ENCODE results near the gene KLHDC4.
"Not testable (repeated sequence)": the region's sequence is repeated elsewhere in the genome, so short reads cannot be mapped to it uniquely, and the experiment has no call there.

Gene KLHDC4

DNA sequence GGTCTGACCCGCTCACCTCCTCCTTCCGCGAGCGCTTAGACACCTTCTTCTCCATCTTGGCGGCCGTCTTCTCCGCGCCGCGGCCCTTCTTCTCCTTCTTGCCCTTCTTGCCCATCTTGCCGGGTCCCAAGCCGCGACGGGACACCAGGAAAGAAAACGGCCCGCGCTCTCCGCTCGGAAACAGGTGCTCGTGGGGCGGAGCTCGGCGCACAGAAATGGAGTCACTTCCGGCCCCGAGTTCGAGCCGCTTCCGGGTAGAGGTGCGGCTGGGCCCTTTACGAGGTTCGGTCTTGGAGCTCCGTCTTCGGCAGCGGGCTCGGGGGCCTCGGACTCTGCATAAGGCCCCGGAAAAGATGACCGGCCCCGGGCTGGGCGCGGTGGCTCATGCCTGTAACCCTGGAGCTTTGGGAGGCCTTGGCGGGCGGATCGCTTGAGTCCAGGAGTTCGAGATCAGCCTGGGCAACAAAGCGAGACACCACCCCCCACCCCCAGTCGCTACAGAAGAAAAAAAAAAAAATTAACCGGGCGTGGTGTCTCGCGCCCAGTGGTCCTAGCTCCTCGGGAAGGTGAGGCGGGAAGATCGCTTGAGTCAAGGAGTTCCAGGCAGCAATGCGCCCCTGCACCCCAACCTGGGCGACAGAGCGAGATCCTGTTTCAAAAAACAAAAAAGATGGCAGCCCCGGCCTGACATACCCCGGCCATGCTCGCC lies at the start of gene KLHDC4:
Gene KLHDC4 (minus strand): TSS at position 211 of the 709 bp plus-strand sequence. CDS start 96 bp downstream, at position 115.
- DNase-seq (ENCODE audit: low read depth): peak; percentile 85

DNA sequence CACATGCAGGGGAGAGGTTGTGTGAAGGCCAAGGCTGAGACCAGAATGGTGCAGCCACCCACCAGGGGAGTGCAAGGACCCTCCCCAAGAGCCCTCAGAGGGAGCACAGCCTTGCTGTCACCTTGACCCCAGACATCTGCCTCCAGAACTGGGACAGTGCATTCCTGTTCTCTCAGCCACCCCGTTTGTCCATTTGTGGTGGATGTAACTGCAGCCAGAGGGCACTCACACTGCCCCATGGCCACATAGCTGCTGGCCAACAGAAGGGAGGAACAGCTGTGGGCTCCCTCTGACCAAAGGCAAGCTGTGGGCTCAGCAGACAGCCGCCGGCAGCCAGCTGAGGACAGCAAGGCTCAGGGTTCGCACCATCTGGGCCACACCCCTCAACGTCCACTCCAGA lies 49.8 kb upstream of the KLHDC4 start:
- DNase-seq (ENCODE audit: low read depth): no peak

DNA sequence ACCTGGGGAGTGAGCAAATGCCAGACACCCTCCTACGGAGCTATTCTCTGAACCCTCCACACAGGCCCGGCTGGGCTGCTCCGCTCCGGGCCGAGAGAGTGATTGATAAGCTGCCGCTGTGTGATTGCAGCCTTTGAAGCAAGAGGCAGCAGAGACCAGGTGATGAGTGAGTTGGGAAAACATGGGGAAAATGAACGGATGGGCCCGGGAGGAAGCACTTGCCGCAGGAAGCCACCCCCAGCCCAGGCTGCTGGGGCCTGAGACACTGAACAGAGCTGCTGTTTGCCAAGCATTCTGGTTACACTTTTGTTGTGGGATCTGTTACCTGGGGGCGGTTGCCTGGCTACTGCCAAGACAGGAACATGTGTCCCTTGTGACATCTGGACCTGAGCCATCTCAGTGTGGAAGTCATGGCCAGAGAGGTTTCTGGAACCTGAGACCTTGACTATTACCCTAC lies 46.4 kb upstream of the KLHDC4 start:
- DNase-seq (ENCODE audit: low read depth): no peak

DNA sequence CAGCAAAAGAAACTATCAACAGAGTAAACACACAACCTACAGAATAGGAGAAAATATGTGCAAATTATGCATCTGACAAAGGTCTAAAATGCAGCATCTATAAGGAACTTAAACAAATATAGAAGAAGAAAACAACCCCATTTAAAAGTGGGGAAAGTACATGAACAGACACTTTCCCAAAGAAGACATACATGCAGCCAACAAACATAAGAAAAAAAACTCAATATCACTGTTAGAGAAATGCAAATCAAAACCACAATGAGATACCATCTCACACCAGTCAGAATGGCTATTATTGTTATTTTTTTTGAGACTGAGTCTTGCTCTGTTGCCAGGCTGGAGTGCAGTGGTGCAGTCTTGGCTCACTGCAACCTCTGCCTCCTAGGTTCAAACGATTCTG lies 45.7 kb upstream of the KLHDC4 start:
- not testable (repeated sequence) for DNase-seq (ENCODE audit: low read depth)

DNA sequence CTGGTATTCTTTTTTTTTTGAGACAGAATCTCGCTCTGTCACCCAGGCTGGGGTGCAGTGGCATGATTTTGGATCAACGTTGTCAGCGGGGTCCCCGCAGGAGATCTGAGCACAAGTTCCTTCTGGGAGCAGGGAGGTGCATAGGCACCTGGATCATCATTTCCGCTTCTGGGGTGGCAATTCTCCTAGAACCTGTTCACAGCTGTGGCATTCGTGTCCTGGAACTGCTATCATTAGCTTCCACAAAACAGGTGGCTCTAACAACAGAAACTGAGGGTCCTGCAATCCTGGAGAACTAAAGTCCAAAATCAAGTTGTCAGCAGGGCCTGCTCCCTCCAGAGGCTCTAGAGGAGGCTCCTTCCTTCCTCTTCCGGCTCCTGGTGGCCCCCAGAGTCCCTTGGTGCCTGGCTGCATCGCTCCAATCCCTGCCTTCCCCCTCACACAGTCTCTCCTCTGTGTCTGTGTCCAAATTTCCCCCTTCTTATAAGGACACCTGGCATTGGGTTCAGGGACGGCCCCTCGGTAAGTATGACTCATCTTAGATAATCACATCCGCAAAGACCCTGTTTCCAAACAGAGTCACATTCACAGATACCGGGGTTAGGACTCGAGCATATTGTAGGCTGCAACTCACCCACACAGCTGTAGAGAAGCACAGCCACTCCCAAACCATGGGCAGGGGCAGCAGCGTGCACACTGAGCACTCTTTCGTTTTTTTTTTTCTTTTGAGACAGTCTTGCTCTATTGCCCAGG lies 43.5 kb upstream of the KLHDC4 start:
- no peak for DNase-seq (ENCODE audit: low read depth)

DNA sequence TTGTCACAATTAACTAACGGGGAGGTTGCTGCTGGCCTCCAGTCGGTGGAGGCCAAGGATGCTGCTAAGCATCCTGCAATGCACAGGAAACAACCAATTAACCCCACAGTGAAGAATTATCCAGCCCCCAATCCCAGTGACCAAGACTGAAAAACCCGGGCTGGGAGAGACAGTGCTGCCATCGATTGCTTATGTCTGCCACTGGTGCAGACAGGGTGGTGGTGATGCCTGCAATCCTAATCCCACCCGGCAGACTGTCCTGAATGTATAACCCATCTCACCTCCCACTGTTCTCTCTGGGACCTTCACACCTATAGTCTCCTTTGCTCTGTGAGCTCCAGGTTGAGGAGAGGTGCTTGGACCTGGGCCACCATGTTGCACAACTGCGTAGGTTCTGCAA lies 42.3 kb upstream of the KLHDC4 start:
- no peak for DNase-seq (ENCODE audit: low read depth)

DNA sequence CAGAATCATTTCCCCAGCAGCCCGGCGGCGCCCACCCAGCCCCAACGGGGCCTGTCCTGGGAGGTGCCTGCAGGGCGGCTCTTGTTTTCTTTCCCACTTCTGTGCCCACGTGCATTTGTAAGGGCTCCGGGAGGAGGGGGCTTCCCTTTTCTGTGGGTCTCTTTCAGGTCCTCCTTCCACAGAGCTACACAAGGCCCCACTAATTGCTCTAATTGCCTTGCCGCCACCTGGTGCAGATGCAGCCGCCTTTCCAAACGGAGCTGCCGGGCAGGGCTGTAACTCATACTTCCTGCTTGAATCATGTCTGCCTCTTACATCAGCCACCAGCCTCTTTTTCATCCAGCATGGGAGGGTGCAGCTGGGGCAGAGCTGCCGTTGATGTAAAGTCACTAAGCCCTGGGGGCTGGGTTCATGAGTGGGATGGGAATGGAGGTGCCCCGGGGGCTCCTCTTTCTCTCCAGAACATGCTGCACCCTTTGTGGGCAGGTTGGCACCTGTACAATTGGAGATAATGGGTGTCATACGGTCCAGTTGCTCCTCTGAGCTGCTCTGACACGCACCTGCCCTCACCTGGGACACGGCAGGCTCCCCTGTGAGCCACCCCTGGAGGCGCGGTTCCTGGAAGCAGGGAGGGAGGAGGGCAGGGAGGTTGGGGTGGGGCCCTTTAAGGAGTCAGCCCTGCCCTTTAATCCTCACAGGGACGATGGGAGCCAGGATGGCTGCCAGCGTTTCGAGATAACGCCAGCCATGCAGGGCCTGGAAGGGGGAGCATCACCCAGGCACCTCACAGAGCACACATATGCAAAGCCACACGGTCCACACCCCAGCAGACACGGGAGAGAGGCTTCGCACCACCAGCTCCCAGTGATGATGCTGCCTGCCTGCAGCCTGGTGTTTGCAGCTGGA lies 41.1 kb upstream of the KLHDC4 start:
- DNase-seq (ENCODE audit: low read depth): no peak

DNA sequence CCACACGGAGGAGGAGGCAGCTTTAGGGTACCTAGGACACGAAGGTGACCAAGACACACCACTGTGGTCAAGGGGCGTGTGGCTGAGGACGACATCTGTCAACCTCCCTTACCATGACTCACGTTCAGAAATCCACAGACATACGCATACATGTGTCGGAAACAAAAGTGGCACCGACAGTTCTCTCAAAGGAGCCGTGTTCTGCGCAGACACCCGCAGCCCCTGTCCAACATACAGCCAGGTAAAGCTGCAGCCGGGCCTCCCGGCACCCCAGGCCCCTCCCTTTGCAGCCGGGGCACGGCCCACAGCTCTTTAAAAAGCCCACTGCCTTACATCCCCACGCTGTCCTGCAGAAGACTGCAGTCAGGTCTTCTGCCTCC lies 40.5 kb upstream of the KLHDC4 start:
- no peak for DNase-seq (ENCODE audit: low read depth)

DNA sequence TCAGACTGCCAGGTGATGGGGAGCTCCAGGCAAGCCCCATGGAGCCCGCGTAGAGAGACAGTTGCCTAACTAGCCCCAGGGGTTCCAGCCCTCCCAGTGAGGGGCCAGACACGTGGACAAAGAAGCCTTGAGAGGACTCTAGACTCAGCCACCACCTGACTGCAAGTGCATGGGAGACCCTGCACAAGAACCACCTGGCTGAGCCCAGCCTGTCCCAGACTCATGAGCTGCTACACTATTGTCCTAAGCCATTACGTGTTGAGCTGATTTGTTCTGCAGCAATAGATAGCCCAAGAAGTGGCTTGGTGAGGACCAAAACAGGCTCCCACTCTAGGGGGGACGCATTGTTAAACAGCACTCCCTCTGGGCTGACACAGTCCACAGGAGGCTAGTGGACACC lies 37.6 kb upstream of the KLHDC4 start:
- no peak for DNase-seq (ENCODE audit: low read depth)

DNA sequence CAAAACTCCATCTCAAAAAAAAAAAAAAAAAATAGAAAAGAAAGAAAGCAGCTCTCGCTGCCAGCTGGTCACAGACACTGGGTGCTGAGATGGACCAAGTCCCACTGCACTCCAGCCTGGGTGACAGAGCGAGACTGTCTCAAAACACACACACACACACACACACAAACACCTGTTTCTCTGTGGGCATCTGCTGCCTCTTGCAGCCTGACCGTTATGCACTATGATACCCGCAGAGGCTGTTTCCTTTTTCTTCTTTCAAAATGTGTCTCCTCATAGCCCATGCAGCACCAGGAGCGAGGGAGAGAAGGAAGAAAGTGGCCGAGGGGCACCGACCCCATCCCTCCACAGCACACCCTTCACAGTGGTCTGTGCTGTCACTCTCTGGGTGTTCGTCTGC lies 36.9 kb upstream of the KLHDC4 start:
- DNase-seq (ENCODE audit: low read depth): no peak

DNA sequence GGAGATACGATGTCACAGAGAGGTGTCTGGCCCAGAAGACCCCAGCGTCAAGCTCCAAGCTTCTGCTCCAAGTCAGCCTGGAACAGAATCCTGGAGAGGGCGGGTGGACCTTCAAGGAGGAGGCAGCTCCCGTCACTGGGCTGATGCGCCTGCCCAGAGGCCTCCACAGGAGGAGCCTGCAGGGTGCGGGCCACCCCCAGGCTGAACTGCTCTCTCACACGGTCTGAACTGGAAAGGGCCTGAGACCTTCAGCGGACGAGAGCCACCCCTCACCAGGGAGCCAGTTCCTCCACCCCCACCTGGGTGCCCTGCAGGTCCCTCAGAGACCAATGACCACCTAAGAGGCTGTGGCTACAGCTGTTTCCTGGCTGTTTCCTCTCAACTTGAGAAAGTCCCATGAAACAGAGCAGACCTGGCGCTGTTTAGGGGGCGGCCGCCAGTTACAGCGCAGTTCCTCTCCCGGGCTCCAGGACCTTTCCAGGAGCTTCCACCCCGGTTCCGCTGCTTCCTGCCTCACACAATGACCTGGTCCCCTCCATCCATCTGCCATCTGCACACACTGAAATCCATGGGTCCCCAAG lies 36.0 kb upstream of the KLHDC4 start:
- DNase-seq (ENCODE audit: low read depth): no peak

DNA sequence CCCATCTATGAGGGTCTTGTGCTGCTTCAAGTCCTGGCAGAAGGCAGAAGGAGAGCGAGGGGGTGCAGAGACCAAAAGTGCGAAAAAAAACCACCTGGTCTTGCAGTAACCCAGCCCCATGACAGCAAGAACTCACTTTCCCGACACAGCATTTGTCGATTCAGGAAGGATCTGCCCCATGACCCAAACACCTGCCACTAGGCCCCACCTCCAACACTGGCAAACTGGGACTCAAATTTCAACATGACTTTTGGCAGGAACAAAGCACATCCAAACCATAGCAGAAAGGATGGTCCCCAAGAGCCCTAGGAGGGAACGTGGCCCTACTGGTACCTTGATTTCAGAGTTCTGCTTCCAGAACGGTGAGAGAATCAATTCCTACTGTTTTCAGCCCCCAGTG lies 34.7 kb upstream of the KLHDC4 start:
- DNase-seq (ENCODE audit: low read depth): no peak

DNA sequence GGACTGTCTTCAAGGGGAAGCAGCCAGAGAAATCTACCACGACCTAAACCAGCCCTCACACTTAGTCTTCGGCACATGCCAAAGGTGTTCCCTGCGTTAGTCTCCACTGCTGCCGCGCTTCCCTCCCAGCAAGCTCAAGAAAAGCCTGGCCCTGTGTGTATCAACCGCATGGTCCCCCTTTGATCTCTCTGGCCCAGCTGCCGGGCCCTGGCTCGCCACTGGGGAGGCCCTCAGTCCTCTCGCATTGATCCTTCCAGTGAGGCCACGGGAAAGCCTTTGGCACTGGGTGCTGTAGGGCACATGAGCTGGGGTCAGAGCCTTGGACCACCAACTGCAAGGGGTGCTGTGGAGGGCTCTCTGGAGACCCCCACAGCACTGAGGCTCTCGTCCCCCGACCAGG lies 29.6 kb upstream of the KLHDC4 start:
- no peak for DNase-seq (ENCODE audit: low read depth)

DNA sequence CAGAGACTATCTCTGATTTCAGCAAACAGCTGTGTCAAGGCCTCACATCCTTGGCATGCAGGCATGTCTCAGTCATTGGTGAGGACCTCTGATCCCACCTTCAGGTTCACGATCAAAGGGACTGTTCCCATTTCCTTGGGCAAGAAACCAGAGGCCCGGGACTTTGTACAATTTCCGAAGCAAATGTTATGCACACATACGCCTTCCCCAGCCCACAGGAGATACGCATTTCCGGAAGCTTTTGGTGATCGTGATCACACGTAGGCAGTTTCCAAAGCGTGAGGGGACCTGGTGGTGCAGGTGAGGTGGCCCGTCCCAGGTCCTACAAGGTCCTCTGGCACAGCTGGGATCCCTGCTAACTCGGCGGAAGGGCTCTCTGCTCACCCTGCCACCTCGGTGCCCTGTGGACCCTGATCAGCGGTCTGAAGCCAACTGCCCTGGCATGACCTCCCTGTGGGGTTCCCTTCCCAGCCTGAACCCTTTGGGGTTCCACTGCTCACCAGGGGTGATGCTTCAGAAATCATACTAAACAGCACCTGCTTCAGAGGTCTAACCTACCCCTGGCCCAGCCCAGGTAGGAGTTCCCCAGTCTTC lies 28.8 kb upstream of the KLHDC4 start:
- DNase-seq (ENCODE audit: low read depth): no peak

DNA sequence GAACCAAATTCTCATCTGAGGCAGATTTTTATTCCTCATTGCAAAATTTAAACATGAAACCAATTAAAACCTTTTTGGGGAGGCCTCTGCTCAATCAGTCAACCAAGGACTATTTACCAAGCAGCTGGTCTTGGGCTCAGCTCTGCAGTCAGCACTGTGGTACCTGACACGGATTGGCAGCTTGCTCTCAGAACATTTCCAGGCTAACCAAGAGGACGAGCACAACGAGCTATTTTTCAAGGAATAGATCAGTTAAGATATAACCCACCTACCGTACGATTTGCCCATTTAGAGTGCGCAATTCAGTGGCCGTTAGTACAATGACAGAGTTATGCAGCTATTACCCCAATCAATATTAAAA lies 26.4 kb upstream of the KLHDC4 start:
- DNase-seq (ENCODE audit: low read depth): no peak

DNA sequence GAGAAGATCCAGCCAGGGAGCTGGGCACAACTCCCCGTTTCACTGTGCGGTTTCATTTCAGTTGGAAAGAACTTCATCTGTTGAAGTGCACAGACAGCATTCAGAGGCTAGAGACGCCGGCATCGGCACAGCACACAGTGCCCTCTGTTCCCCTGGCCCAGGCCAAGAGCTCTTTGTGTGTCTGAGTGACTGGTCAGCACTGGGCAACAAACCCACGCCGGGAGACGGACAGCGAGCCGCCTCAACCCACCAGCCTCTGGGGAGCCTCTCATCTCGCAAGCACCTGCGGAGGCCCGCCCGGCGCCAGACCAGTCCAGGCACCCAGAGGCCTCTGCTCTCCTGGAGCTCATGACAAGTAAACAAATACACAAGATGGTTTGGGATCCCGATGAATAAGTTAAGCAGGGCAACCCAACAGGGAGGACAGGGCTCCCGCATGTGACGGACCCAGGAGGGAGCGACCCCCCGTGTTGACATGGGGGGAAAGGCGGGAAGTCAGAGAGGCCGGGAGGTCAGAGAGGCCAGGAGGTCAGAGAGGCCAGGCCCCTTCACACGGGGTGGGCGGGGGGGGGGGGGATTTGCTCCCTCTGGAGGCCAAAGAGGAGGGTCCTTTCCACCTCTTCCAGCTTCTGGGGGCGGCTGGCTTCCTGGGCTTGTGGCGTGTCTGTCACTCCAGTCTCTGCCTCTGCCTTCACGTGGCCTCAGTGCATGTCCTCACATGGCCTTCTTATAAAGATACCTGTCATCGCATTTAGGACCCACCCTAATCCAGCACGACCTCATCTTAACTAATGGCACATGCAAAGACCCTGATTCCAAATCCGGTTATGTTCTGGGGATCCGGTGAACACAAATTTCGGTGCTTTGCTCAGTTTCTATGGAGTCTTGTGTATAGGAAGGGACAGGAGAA lies 25.8 kb upstream of the KLHDC4 start:
- no peak for DNase-seq (ENCODE audit: low read depth)

DNA sequence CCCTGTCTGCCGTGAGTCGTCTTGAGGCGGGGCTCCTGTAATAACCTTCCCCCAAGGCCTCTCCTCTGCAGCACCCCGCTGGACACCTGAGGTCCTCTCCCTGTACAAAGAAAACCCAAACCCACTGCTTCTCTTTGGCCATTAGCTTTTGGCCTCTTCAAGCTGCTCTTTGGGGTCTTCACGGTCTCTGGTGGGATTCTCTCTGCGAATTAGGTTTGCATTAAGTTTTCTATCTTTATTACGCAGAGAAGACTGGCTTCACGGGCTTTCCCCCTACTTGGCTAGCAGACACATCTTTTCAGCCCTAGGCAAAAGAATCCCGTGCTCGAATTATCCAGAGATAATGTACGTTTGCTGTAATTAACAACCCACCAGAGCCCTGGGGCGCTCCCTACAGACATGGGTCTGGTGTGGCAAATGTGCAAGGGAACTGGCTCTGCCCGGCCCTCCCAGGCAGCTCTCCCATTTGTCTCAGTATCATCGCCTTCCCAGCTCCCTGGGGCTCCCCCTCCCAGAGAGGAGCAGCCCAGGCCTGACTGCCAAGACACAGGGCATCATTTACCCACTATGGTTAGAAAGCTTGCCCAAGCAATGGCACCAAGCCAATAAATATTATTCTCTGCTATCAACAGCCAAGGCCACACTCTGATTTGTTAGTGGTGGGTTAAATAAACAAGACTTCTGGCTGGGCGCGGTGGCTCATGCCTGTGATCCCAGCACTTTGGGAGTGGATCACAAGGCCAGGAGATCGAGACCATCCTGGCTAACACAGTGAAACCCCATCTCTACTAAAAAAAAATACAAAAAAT lies 24.7 kb upstream of the KLHDC4 start:
- no peak for DNase-seq (ENCODE audit: low read depth)

DNA sequence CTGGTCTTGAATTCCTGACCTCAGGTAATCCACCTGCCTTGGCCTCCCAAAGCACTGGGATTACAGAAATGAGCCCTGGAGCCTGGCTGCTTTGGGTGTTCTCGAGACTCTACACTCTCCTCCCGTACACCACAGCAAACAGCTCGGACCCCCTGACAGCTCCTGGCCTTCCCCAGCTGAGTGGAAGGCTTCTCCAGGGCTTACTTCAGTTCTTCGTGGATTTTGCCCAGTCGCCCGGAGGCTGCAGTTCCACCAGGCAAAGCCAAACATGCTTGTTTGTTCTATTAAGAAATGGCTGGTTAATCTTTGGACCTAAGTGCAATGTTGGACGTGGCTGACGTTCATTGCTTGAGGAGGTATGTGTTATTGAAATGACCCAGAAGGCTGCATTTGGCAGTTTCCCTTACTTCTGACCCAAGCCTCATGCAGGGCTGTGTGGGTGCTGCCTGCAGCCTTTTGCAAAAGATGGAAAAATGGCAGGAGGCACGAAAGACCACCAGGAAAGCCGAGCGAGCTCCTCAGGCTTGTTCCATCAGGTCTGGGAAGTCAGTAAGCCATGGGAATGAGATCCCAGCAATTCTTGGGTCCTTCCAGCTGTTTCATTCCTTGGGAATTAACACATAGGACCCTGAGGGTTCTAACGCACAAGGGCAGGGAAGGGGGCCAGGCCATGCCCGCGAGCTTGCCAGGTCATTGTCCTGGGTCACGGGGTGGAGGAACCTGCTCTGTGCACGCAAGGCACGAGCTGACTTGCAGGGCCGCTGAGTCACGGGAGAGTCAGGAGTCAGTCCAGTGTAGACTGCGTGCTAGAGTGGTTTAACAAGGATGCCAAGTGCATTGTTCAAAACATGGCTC lies 23.9 kb upstream of the KLHDC4 start:
- no peak for DNase-seq (ENCODE audit: low read depth)
